ENCODE data around the gene TPK1. TPM values are rescaled to one million over a fixed set of nuclear protein-coding genes. Genes with fewer than 3 reads are reported as not detected.

TPK1 gene
- total RNA-seq: 1 to 10 TPM; 4.5 to 5.1 TPM

DNA sequence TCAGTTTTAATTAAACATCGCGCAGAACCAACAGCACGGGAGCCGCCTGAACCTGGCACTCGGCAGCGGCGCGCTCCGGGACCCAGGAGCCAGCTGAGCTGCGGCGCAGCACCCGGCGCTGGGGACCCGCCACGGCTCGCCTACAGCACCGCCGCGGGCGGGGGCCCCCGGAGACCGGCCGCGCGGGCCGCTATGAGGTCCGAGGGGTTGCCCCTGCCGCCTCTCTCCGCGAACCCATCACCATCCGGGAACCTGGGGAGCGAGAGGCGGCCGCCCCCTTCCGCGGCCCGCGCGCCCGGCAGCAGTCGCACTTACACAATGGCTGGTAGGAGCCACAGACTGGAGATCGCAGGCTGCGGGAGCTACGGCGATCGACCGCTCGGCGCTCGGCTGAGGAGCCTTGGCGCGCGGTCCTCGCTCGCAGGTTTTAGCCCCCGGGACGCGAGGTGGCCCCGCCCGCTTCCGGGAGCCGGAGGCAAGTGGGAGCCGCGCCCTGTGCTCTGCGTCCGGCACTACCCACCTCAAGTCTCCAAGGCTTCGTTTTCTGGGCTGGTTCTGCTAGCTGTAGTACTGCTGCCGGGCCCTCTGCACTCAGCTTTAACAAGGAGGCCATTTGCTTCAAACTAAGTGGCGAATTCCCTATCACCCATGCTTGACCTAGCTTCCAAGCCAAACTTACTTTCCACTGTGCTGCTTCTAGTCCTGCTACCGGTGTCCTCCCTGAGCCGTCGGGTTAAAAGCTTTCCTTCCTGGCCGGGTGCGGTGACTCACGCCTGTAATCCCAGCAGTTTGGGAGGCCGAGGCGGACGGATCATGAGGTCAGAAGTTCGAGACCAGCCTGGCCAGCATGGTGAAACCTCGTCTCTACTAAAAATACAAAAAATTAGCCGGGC, at the start of gene TPK1:
Gene TPK1, minus strand, starts transcription at position 402 of the 893 bp plus-strand sequence. CDS start 451 bp downstream, outside the sequence.
- peak within 1 kb of the TSS; percentile 69 to 79 for H3K4me3 ChIP-seq
- 13% methylated on average over 55 of the region's 81 CpGs for WGBS

GRCh38 chr7:144885478-144885877, 49.6 kb upstream of the TPK1 start:
- Histone ChIP-seq H3K4me1 (replicated peaks) (no peaks in the 10 kb centered on the region), H3K27ac (no peak overlapping the region), H3K27me3 (replicated peaks; ENCODE audit: insufficient read depth) (no peaks in the 10 kb centered on the region), H3K4me3 (no peak overlapping the region), H3K9me3 (no peaks in the 10 kb centered on the region), H3K36me3 (no peaks in the 10 kb centered on the region)
- DNase-seq (ENCODE audit: low spot score): no peak
- TF ChIP-seq POLR2A (IDR thresholded peaks at IDR 0.05): no peak
- TF ChIP-seq, protein P1, sequence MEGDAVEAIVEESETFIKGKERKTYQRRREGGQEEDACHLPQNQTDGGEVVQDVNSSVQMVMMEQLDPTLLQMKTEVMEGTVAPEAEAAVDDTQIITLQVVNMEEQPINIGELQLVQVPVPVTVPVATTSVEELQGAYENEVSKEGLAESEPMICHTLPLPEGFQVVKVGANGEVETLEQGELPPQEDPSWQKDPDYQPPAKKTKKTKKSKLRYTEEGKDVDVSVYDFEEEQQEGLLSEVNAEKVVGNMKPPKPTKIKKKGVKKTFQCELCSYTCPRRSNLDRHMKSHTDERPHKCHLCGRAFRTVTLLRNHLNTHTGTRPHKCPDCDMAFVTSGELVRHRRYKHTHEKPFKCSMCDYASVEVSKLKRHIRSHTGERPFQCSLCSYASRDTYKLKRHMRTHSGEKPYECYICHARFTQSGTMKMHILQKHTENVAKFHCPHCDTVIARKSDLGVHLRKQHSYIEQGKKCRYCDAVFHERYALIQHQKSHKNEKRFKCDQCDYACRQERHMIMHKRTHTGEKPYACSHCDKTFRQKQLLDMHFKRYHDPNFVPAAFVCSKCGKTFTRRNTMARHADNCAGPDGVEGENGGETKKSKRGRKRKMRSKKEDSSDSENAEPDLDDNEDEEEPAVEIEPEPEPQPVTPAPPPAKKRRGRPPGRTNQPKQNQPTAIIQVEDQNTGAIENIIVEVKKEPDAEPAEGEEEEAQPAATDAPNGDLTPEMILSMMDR (IDR thresholded peaks at IDR 0.05): no peak
- TF ChIP-seq POLR2AphosphoS5 (IDR thresholded peaks at IDR 0.05): no peak
- 79% methylated on average over 6 of the region's 6 CpGs for WGBS
- intact Hi-C loops (cut with DNase I): no loop called here

More for the DNA sequence above, at the start of gene TPK1:
- peak; percentile 84 for DNase-seq (ENCODE audit: low spot score)
- H3K4me1 ChIP-seq (replicated peaks): no peaks in the 10 kb centered on the region
- intact Hi-C loops (cut with DNase I): loop anchor here (10.0 kb wide), 1 partner anchor 101 kb away; no protein-coding TSS in a partner anchor
- no peaks in the 10 kb centered on the region for H3K9me3 ChIP-seq
- peak; percentile 86 for TF ChIP-seq POLR2AphosphoS5 (IDR thresholded peaks at IDR 0.05)
- TF ChIP-seq, protein P1 (IDR thresholded peaks at IDR 0.05): peak in 1 of 4 experiments; percentile 23
- peak; percentile 81 for TF ChIP-seq POLR2A (IDR thresholded peaks at IDR 0.05)
- no peaks in the 10 kb centered on the region for H3K27me3 ChIP-seq (replicated peaks; ENCODE audit: insufficient read depth)
- H3K27ac ChIP-seq: peak within 1 kb of the TSS; percentile 86 to 93
- H3K36me3 ChIP-seq: no peaks in the 10 kb centered on the region

- Histone ChIP-seq H3K4me3 (no peak overlapping the region), H3K27me3 (replicated peaks; ENCODE audit: insufficient read depth) (no peaks in the 10 kb centered on the region), H3K9me3 (no peaks in the 10 kb centered on the region), H3K4me1 (replicated peaks) (no peaks in the 10 kb centered on the region), H3K36me3 (no peaks in the 10 kb centered on the region), H3K27ac (no peak overlapping the region)
- intact Hi-C loops (cut with DNase I): no loop called here
- TF ChIP-seq, protein P1 (IDR thresholded peaks at IDR 0.05): no peak
- TF ChIP-seq POLR2A (IDR thresholded peaks at IDR 0.05) (no peak), POLR2AphosphoS5 (IDR thresholded peaks at IDR 0.05) (no peak)
- DNase-seq (ENCODE audit: low spot score): no peak
- WGBS: 31% methylated on average over 2 of the region's 2 CpGs
Observed at GRCh38 chr7:144884896-144885295, 49.0 kb upstream of the TPK1 start.

- WGBS: 71% methylated on average over 13 of the region's 13 CpGs
- H3K36me3 ChIP-seq: no peaks in the 10 kb centered on the region
Observed at GRCh38 chr7:144873316-144873845, 37.5 kb upstream of the TPK1 start.

More at GRCh38 chr7:144873316-144873845, 37.5 kb upstream of the TPK1 start:
- H3K27me3 ChIP-seq (replicated peaks; ENCODE audit: insufficient read depth): no peaks in the 10 kb centered on the region
- TF ChIP-seq POLR2A (IDR thresholded peaks at IDR 0.05): no peak
- TF ChIP-seq, protein P1 (IDR thresholded peaks at IDR 0.05): no peak
- no peak for TF ChIP-seq POLR2AphosphoS5 (IDR thresholded peaks at IDR 0.05)
- intact Hi-C loops (cut with DNase I): no loop called here
- H3K4me3 ChIP-seq: no peak overlapping the region
- no peaks in the 10 kb centered on the region for H3K9me3 ChIP-seq
- H3K27ac ChIP-seq: no peak overlapping the region
- no peak for DNase-seq (ENCODE audit: low spot score)
- H3K4me1 ChIP-seq (replicated peaks): no peaks in the 10 kb centered on the region
